Skin of body (tissue), 2 donors: ENCODE data around the gene IKZF4. TPM values are rescaled to one million over a fixed set of nuclear protein-coding genes. Genes with fewer than 3 reads are reported as not detected.
"Not testable (repeated sequence)": the region's sequence is repeated elsewhere in the genome, so short reads cannot be mapped to it uniquely, and the experiment has no call there.

Experiments used
- DNase-seq: peaks from one replicate; lab custom pipeline; 2025; lab: John Stamatoyannopoulos, UW
- total RNA-seq: library from RNA; depleted of rRNA; stranded (reverse); fragments of >200 nt; gene quantifications from one replicate; pipeline ENCODE4 v1.2.3, GENCODE V29; 2014

Gene IKZF4
- total RNA-seq, 1 donor from 2014 or later: 2.0 TPM

- not testable (repeated sequence) for DNase-seq
Measured at GRCh38 chr12:55999522-55999921, 21.3 kb upstream of the IKZF4 start.

- DNase-seq: not testable (repeated sequence)
Measured at GRCh38 chr12:55999999-56000540, 20.8 kb upstream of the IKZF4 start.

- DNase-seq: no peak
Measured at GRCh38 chr12:56001487-56002100, 19.2 kb upstream of the IKZF4 start.

DNA sequence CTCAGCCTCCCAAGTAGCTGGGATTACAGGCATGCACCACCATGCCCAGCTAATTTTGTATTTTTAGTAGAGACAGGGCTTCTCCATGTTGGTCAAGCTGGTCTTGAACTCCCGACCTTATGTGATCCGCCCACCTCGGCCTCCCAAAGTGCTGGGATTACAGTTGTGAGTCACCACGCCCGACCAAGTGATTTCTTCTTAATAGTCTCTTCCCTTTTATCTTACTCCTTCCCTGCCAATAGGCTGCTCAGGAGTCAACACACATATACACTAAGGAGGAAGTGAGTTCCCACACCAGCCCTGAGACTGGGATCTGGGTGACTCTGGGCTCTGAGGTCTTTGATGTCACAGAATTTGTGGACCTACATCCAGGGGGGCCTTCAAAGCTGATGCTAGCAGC lies 17.5 kb upstream of the IKZF4 start:
- DNase-seq: not testable (repeated sequence)

DNA sequence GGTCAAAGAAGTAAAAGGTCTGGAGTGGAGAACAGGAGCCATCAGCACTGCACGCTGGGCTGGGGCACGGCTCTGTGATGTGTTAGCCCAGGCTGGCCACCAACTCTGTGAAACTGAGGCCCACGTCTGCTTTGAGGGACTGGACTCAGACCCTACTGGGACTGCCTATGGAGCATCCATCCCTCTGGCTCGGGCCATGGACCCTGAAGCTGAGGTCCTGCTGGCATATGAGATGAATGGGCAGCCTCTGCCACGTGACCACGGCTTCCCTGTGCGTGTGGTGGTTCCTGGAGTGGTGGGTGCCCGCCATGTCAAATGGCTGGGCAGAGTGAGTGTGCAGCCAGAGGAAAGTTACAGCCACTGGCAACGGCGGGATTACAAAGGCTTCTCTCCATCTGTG lies 16.6 kb upstream of the IKZF4 start:
- DNase-seq: no peak

- peak; percentile 34 for DNase-seq
Measured at GRCh38 chr12:56007564-56008559, 13.0 kb upstream of the IKZF4 start.

DNA sequence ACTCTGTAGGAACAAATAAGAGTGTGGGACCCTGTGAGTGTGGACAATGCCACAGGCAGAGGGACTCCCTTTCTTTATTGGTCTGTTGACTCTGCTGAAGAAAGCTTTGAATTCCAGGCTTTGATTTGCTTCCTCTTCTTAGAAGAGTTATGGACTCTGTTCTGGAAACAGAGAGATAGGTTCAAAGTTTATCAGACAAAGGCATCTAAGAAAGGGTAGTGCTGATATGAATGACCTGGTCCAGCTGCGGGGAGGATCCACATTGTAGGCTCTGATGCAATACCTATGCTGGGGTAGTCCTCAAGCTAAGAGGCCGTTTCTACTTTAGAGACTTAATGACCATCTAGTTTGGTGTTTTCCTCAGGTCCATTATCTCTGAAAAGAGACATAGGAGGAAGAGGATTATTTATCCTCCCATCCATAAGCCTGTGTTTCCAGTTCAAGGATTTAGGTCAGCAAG lies 10.7 kb upstream of the IKZF4 start:
- DNase-seq: no peak

DNA sequence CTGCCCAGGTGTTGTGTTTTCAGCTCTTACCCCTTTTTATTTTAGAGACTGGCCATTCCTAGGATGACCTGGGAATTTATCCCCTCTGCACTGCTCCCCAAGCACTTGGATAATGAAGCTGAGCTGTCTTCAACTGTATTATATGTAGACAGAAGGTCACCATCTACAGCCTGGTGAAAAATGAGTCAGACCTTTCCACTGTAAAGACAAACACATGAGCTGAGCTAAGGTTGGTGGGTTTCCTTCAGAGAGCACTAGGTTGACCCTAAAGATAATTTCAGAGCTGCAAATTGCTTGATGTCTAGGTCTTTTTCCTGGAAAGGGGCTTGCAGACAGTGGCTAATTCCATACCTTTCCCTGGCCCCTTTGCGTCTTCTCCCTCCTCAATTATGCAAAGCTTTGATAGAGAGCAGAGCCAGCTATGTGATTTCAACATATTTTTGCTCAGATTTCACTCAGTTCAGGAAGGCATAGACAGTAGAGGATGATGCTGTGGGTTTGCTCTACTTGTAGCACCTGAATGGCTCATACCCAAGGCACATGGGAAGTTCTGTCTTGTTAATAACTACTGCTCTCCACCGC lies 9.2 kb upstream of the IKZF4 start:
- DNase-seq: no peak

- no peak for DNase-seq
Measured at GRCh38 chr12:56013482-56013881, 7.4 kb upstream of the IKZF4 start.

GRCh38 chr12:56014205-56014604 lies 6.6 kb upstream of the IKZF4 start:
- no peak for DNase-seq

DNA sequence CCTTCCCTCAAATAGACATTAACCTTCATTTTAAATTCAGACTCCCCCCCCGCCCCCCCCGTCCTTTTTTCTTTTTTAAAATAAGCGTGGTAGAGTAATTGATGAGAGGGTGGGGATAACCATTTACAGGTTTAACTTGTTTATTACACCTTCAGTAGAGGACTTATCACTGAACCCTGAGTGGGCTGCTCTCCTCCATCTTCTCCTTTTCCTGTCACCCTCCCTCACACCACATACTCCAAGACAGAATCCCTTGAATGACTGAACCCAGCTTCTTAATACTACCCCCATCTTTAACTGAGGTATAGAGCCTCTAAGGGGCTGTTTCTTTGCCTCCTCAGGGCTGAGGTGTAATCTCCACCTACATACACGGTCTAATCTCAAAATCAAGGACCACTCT lies 3.7 kb upstream of the IKZF4 start:
- DNase-seq: no peak

DNA sequence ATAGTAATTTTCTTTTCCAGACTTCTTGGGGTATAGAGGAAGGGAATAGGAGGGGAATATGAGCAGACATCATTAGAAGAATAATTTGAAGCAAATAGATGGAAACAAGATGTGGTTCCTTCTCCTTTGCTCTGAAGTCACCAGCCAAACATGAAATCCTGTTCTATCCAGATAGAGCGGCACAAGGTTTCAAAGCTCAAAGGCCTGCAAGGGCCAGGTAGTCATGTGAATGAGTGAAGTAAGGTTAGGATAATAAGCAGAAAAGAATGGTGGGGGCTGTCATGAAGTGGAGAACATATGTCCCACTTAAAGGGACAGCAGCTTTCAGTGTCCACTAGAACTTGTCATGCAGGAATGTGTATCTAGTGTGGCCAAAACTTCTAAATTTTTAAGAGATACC lies 2.5 kb upstream of the IKZF4 start:
- DNase-seq: no peak

GRCh38 chr12:56021889-56022497 lies 1.1 kb downstream of the IKZF4 start:
- no peak for DNase-seq

- DNase-seq: no peak
Measured at GRCh38 chr12:56028511-56029165, 7.8 kb downstream of the IKZF4 start.

DNA sequence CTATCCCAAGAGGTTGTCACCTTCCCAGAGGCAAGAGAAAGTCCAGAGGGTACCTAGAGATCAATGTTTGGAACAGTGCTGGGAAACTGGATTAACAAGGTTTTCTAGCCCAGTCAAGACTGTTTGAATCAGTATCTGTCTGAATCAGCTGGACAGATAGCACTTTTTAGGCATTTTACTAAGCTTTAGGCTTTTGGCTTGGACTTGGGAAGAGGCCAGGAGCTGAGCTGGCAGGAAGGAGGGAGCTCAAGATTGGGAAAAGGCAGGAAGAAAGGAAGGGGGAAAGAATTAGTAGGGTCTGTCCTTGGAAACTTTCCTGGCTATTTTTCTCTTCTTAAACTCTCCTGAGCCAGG lies 8.3 kb downstream of the IKZF4 start:
- DNase-seq: no peak

GRCh38 chr12:56029666-56030293 lies 8.9 kb downstream of the IKZF4 start:
- DNase-seq: peak; percentile 29

GRCh38 chr12:56031987-56032386 lies 11.1 kb downstream of the IKZF4 start:
- DNase-seq: no peak

GRCh38 chr12:56034586-56035332 lies 13.9 kb downstream of the IKZF4 start:
- DNase-seq: no peak

GRCh38 chr12:56037161-56037560 lies 16.3 kb downstream of the IKZF4 start:
- no peak for DNase-seq
